ENCODE measurements around the gene PKLR.

The PKLR gene

GRCh38 chr1:155268630-155269029 is 32.6 kb downstream of the PKLR start:
- no peak for DNase-seq (ENCODE audit: low spot score)
- in situ Hi-C loops (cut with MboI; ENCODE audit: low sequenced_read_pairs, unreplicated experiment), result no loop called here
- no peak for TF ChIP-seq CTCF (IDR thresholded peaks at IDR 0.05; ENCODE audit: borderline replicate concordance, control extremely low read depth, extremely low read depth, insufficient read depth, missing control alignments)

GRCh38 chr1:155267373-155267772 is 33.9 kb downstream of the PKLR start:
- in situ Hi-C loops (cut with MboI; ENCODE audit: low sequenced_read_pairs, unreplicated experiment), result no loop called here
- no peak for TF ChIP-seq CTCF (IDR thresholded peaks at IDR 0.05; ENCODE audit: borderline replicate concordance, control extremely low read depth, extremely low read depth, insufficient read depth, missing control alignments)
- no peak for DNase-seq (ENCODE audit: low spot score)

- TF ChIP-seq CTCF (IDR thresholded peaks at IDR 0.05; ENCODE audit: borderline replicate concordance, control extremely low read depth, extremely low read depth, insufficient read depth, missing control alignments), result no peak
- in situ Hi-C loops (cut with MboI; ENCODE audit: low sequenced_read_pairs, unreplicated experiment), result no loop called here
- DNase-seq (ENCODE audit: low spot score), result no peak
Measured at GRCh38 chr1:155266553-155266952, 34.7 kb downstream of the PKLR start.

GRCh38 chr1:155263067-155263466 is 38.2 kb downstream of the PKLR start:
- in situ Hi-C loops (cut with MboI; ENCODE audit: low sequenced_read_pairs, unreplicated experiment), result no loop called here

GRCh38 chr1:155261852-155262673 is 39.2 kb downstream of the PKLR start, which contains the start of gene SCAMP3:
Gene SCAMP3 (minus strand): TSS chr1:155262360. CDS start chr1:155262151, 209 bp downstream.
- no peak for TF ChIP-seq CTCF (IDR thresholded peaks at IDR 0.05; ENCODE audit: borderline replicate concordance, control extremely low read depth, extremely low read depth, insufficient read depth, missing control alignments)
- peak; percentile 97 for DNase-seq (ENCODE audit: low spot score)
- in situ Hi-C loops (cut with MboI; ENCODE audit: low sequenced_read_pairs, unreplicated experiment), result no loop called here

More at GRCh38 chr1:155263067-155263466, 38.2 kb downstream of the PKLR start:
- no peak for TF ChIP-seq CTCF (IDR thresholded peaks at IDR 0.05; ENCODE audit: borderline replicate concordance, control extremely low read depth, extremely low read depth, insufficient read depth, missing control alignments)
- DNase-seq (ENCODE audit: low spot score), result no peak

GRCh38 chr1:155261493-155261851 is 39.8 kb downstream of the PKLR start:
- no peak for DNase-seq (ENCODE audit: low spot score)
- TF ChIP-seq CTCF (IDR thresholded peaks at IDR 0.05; ENCODE audit: borderline replicate concordance, control extremely low read depth, extremely low read depth, insufficient read depth, missing control alignments), result no peak
- in situ Hi-C loops (cut with MboI; ENCODE audit: low sequenced_read_pairs, unreplicated experiment), result no loop called here

Data from GM13976 (cell line).